Neural cell (in vitro differentiated cells): ENCODE data around the gene ATP5MK. TPM values are rescaled to one million over a fixed set of nuclear protein-coding genes. Genes with fewer than 3 reads are reported as not detected.

ENCODE experiments used
- H2AFZ ChIP-seq: fragments of 200-600, 300-800 bp; sonication (generic), shearing (Covaris generic); 2 replicates; pipeline ENCODE4 v1.6.0; 2014; ENCODE audit warnings: low read depth, mild to moderate bottlenecking, antibody characterized with exemption, low read length, moderate library complexity
- H3F3A ChIP-seq: fragments of 200-600 bp; shearing (Covaris generic); 2 replicates; pipeline ENCODE4 v1.6.1; 2016; ENCODE audit warnings: mild to moderate bottlenecking, moderate library complexity, mixed read lengths, antibody characterized with exemption, low read length; ENCODE audit not compliant: insufficient read depth, poor library complexity, severe bottlenecking
- H3K27ac ChIP-seq: fragments of 200-600, 300-800 bp; sonication (generic), shearing (Covaris generic); 2 replicates; pipeline ENCODE4 v1.5.1; 2014; ENCODE audit warnings: mild to moderate bottlenecking, low read length, moderate library complexity
- H3K27me3 ChIP-seq: fragments of 300-800, 200-600 bp; sonication (generic), shearing (Covaris generic); 2 replicates; pipeline ENCODE4 v1.6.0; 2014; ENCODE audit warnings: mild to moderate bottlenecking, low read depth, low read length, moderate library complexity; ENCODE audit not compliant: insufficient read depth
- H3K36me3 ChIP-seq: fragments of 300-800, 200-600 bp; sonication (generic), shearing (Covaris generic); 2 replicates; pipeline ENCODE4 v1.5.1; 2014; ENCODE audit warnings: mild to moderate bottlenecking, antibody characterized with exemption, low read length, moderate library complexity; ENCODE audit not compliant: insufficient read depth
- H3K4me2 ChIP-seq: fragments of 300-800, 200-600 bp; sonication (generic), shearing (Covaris generic); 2 replicates; pipeline ENCODE4 v1.6.0; 2014; ENCODE audit warnings: mild to moderate bottlenecking, low read length
- H3K4me3 ChIP-seq: fragments of 300-800, 200-600 bp; sonication (generic), shearing (Covaris generic); 2 replicates; pipeline ENCODE4 v1.5.1; 2014; ENCODE audit warnings: mild to moderate bottlenecking, low read length, moderate library complexity
- H3K79me2 ChIP-seq: fragments of 200-600 bp; shearing (Covaris generic); replicated peaks from 2 replicates; pipeline ENCODE4 v1.6.0; 2014; ENCODE audit warnings: mild to moderate bottlenecking, low read length, moderate library complexity; ENCODE audit not compliant: insufficient read depth
- H3K9ac ChIP-seq: fragments of 300-800, 200-600 bp; sonication (generic), shearing (Covaris generic); 2 replicates; pipeline ENCODE4 v1.6.1; 2016; ENCODE audit warnings: mild to moderate bottlenecking, low read length, mixed read lengths
- H3K9me2 ChIP-seq: fragments of 200-600 bp; shearing (Covaris generic); 2 replicates; pipeline ENCODE4 v1.6.1; 2016; ENCODE audit warnings: mild to moderate bottlenecking, low read length, mixed read lengths; ENCODE audit not compliant: insufficient read depth
- H3K9me3 ChIP-seq: fragments of 200-600, 300-800 bp; sonication (generic), shearing (Covaris generic); 2 replicates; pipeline ENCODE4 v1.6.1; 2016; ENCODE audit warnings: mild to moderate bottlenecking, mixed run types, low read length, moderate library complexity, mixed read lengths
- H4K20me1 ChIP-seq: fragments of 200-600 bp; shearing (Covaris generic); 2 replicates; pipeline ENCODE4 v1.6.1; 2016; ENCODE audit warnings: mild to moderate bottlenecking, mixed run types; ENCODE audit not compliant: insufficient read depth
- EP300 ChIP-seq: fragments of 450-650 bp; conservative IDR thresholded peaks from 2 replicates; pipeline ENCODE4 v1.6.1; 2014; ENCODE audit warnings: antibody characterized with exemption, mild to moderate bottlenecking, moderate library complexity; ENCODE audit not compliant: poor library complexity, severe bottlenecking
- EZH2 ChIP-seq: fragments of 200-600, 300-800 bp; shearing (Covaris generic), sonication (generic); IDR thresholded peaks from 2 replicates; pipeline ENCODE4 v1.6.1; 2014; ENCODE audit warnings: antibody characterized with exemption, low read length, borderline replicate concordance, mild to moderate bottlenecking; ENCODE audit not compliant: insufficient read depth, poor library complexity, severe bottlenecking
- MXI1 ChIP-seq: fragments of 450-650 bp; conservative IDR thresholded peaks from 2 replicates; pipeline ENCODE4 v1.6.1; 2014; ENCODE audit warnings: antibody characterized with exemption, mild to moderate bottlenecking; ENCODE audit not compliant: poor library complexity, severe bottlenecking
- POLR2AphosphoS5 ChIP-seq: IDR thresholded peaks from 2 replicates; pipeline ENCODE4 v1.6.1; 2012
- RAD21 ChIP-seq: fragments of 450-650 bp; conservative IDR thresholded peaks from 2 replicates; pipeline ENCODE4 v1.6.1; 2014; ENCODE audit warnings: antibody characterized with exemption, mild to moderate bottlenecking, moderate library complexity
- SMC3 ChIP-seq: fragments of 450-650 bp; conservative IDR thresholded peaks from 2 replicates; pipeline ENCODE4 v1.6.1; 2014; ENCODE audit warnings: antibody characterized with exemption, mild to moderate bottlenecking, moderate library complexity; ENCODE audit not compliant: poor library complexity
- TAF1 ChIP-seq: IDR thresholded peaks from 2 replicates; pipeline ENCODE4 v1.6.1; 2012; ENCODE audit warnings: low read depth
- polyA plus RNA-seq: library from polyadenylated mRNA; depleted of rRNA; stranded (reverse); fragments of >200 nt; gene quantifications from 2 replicates; pipeline ENCODE4 v1.2.3, GENCODE V29; 2014
- TF ChIP-seq, protein P1 (sequence below): IDR thresholded peaks from 2 replicates; pipeline ENCODE4 v1.6.1; 2012; ENCODE audit warnings: borderline replicate concordance
- TF ChIP-seq, protein P2 (sequence below): fragments of 450-650 bp; IDR thresholded peaks from 2 replicates; pipeline ENCODE4 v1.5.1; 2014; ENCODE audit warnings: antibody characterized with exemption, mild to moderate bottlenecking, moderate library complexity; ENCODE audit not compliant: poor library complexity, severe bottlenecking

ATP5MK gene
- polyA plus RNA-seq, 1 donor from 2014 or later = 917 TPM

DNA sequence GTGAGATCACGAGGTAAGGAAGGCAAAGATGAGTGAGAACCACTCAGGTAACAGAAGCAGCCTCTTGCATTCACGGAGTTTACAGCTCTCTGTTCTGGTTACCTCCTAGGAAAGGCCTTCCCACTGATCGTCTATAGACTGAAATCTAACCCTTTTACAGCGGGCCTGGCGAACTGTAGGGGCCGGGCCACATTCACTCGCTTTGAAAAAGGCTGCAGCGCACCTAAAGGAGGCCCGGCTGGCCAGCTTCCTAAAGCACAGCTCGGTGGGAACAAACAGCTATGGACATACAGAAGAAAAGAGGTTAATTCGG lies 565 bp downstream of the ATP5MK start:
- H3K27me3 ChIP-seq = no peaks in the 10 kb centered on the region
- H3K9ac ChIP-seq = peak overlapping the region; percentile 94
- peak overlapping the region; percentile 79 for H3K4me3 ChIP-seq
- H3K9me2 ChIP-seq = no peaks in the 10 kb centered on the region
- no peaks in the 10 kb centered on the region for H3F3A ChIP-seq
- peak overlapping the region; percentile 62 for H3K4me2 ChIP-seq
- no peak for TF ChIP-seq EZH2
- H4K20me1 ChIP-seq = no peaks in the 10 kb centered on the region
- peak overlapping the region; percentile 94 for H2AFZ ChIP-seq
- H3K36me3 ChIP-seq = no peaks in the 10 kb centered on the region
- no peaks in the 10 kb centered on the region for H3K9me3 ChIP-seq
- H3K27ac ChIP-seq = peak overlapping the region; percentile 78
- H3K79me2 ChIP-seq = peaks cover 49% of the 10 kb centered on the region

DNA sequence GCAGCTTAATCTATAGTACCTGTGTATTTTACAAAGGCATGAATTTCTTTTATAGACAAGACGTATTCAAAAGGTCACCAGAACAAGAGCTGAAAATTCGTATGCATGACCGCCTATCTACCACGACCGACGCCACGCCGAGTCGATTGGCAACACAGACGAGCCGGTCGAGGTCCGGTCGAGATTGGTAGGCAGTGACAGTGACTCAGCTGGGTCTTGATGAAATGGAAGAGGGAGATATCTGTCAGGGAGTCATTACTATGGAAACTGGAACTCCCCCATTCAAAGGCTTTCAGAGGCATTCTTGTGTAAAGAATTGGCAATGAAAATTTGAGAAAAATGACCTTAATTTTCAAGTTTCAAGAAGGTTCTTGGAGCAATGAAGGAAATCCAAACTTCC lies 2.1 kb downstream of the ATP5MK start:
- Histone ChIP-seq H3K9ac (no peak overlapping the region), H3K79me2 (peaks cover 49% of the 10 kb centered on the region), H3K27me3 (no peaks in the 10 kb centered on the region), H3K36me3 (no peaks in the 10 kb centered on the region), H3K4me2 (no peak overlapping the region), H3K27ac (no peak overlapping the region), H2AFZ (no peak overlapping the region), H4K20me1 (no peaks in the 10 kb centered on the region), H3K4me3 (peak overlapping the region; percentile 79), H3K9me2 (no peaks in the 10 kb centered on the region), H3F3A (no peaks in the 10 kb centered on the region), H3K9me3 (no peaks in the 10 kb centered on the region)
- TF ChIP-seq RAD21 = no peak
- TF ChIP-seq, protein P1, sequence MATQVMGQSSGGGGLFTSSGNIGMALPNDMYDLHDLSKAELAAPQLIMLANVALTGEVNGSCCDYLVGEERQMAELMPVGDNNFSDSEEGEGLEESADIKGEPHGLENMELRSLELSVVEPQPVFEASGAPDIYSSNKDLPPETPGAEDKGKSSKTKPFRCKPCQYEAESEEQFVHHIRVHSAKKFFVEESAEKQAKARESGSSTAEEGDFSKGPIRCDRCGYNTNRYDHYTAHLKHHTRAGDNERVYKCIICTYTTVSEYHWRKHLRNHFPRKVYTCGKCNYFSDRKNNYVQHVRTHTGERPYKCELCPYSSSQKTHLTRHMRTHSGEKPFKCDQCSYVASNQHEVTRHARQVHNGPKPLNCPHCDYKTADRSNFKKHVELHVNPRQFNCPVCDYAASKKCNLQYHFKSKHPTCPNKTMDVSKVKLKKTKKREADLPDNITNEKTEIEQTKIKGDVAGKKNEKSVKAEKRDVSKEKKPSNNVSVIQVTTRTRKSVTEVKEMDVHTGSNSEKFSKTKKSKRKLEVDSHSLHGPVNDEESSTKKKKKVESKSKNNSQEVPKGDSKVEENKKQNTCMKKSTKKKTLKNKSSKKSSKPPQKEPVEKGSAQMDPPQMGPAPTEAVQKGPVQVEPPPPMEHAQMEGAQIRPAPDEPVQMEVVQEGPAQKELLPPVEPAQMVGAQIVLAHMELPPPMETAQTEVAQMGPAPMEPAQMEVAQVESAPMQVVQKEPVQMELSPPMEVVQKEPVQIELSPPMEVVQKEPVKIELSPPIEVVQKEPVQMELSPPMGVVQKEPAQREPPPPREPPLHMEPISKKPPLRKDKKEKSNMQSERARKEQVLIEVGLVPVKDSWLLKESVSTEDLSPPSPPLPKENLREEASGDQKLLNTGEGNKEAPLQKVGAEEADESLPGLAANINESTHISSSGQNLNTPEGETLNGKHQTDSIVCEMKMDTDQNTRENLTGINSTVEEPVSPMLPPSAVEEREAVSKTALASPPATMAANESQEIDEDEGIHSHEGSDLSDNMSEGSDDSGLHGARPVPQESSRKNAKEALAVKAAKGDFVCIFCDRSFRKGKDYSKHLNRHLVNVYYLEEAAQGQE = no peak

DNA sequence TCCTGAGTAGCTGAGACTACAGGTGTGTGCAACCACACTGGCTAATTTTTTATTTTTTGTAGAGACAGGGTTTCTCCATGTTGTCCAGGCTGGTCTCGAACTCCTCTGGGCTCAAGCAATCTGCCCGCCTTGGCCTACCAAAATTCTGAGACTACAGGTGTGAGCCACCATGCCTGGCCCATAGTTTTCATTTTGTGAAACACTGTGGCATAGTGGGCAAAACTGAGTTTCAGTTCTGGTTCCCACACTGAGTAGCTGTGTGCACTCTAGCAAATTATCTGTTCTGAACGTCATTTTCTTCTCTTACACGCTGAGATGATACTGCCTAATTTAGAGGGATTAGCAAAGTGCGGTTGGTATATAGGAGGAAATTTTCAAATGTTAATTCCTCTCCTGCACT lies 13.5 kb downstream of the ATP5MK start:
- Histone ChIP-seq H3K9me3 (no peaks in the 10 kb centered on the region), H3F3A (no peaks in the 10 kb centered on the region), H3K4me2 (no peak overlapping the region), H3K36me3 (peaks cover 6% of the 10 kb centered on the region), H2AFZ (no peak overlapping the region), H3K79me2 (no peaks in the 10 kb centered on the region), H3K27ac (no peak overlapping the region), H3K27me3 (no peaks in the 10 kb centered on the region), H3K9me2 (no peaks in the 10 kb centered on the region), H3K4me3 (no peak overlapping the region), H4K20me1 (no peaks in the 10 kb centered on the region), H3K9ac (no peak overlapping the region)
- TF ChIP-seq, protein P2, sequence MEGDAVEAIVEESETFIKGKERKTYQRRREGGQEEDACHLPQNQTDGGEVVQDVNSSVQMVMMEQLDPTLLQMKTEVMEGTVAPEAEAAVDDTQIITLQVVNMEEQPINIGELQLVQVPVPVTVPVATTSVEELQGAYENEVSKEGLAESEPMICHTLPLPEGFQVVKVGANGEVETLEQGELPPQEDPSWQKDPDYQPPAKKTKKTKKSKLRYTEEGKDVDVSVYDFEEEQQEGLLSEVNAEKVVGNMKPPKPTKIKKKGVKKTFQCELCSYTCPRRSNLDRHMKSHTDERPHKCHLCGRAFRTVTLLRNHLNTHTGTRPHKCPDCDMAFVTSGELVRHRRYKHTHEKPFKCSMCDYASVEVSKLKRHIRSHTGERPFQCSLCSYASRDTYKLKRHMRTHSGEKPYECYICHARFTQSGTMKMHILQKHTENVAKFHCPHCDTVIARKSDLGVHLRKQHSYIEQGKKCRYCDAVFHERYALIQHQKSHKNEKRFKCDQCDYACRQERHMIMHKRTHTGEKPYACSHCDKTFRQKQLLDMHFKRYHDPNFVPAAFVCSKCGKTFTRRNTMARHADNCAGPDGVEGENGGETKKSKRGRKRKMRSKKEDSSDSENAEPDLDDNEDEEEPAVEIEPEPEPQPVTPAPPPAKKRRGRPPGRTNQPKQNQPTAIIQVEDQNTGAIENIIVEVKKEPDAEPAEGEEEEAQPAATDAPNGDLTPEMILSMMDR = no peak
- TF ChIP-seq TAF1 = no peak
- TF ChIP-seq, protein P1 = no peak
- no peak for TF ChIP-seq RAD21
- TF ChIP-seq SMC3 = no peak
- TF ChIP-seq MXI1 = no peak
- no peak for TF ChIP-seq EZH2
- no peak for TF ChIP-seq EP300
- TF ChIP-seq POLR2AphosphoS5 = no peak
